GM19239 (cell line): ENCODE measurements around the gene IL1RAPL2.
A peak's percentile ranks its signal among the peaks of the same experiment; 100 is the strongest.
"Not testable (repeated sequence)": the region's sequence is repeated elsewhere in the genome, so short reads cannot be mapped to it uniquely, and the experiment has no call there.

Source experiments
- DNase-seq: peaks from one replicate; pipeline ENCODE4 v3.0.0; 2011; ENCODE audit warnings: low spot score; ENCODE audit not compliant: insufficient read length
- FAIRE-seq: peaks from 2 replicates; lab custom pipeline; 2011; peaks lifted over from hg19 to GRCh38; lab: Jason Lieb, UNC

Gene IL1RAPL2

DNA sequence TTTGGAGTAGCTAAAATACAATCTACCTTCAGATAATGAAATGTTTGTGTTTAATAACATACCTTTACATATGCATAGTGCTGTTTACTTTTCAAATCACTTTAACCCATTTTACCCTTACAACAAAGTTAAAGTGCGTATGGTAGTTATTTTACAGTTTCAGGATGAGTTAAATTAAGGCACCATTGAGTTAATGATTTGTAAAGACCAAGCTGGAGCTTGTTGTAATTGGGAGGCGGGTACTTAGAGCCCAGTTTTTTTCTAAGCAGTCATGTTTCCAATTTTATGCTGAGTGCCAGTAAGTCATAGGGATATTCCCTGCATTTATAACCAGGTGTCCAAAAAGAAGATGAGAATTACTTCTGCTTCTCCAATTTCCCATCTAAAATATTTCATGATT lies 1172.2 kb downstream of the IL1RAPL2 start:
- DNase-seq: no peak
- FAIRE-seq: peak; percentile 60

DNA sequence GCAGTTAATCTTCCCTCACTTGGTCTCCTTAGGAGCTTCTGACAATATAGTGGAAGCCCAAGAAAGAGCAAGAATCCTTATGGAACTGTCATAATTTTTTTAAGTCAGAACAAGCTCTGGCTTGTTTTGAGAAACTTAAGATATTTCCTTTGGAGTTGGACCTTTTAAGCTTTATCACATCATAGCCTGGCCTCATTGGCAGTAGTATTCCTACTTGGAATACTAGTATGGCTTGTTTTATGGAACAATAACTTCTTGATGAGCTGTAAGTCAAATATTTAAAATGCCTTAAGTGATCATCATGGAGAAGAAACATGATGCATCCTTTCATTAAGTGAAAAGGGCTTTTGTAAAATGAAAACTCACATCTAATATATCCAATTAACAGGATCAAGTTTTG lies 1178.3 kb downstream of the IL1RAPL2 start:
- DNase-seq: no peak
- no peak for FAIRE-seq

DNA sequence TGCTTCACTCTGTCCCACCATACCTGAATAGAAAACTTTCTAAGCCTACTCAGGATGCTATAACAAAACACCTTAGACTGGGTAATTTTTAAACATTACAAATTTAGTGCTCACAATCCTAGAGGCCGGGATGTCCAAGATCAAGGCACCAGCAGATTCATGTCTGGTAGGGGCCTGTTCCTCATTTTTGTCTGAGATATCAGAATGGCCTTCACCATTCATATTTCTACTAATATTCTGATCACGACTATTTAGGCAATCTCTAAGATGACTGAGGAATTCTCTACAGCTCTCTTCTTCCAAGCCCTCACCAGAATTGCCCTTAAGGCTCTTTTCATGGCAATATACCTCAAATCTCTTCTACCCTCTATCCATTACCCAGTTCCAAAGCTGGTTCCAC lies 1178.9 kb downstream of the IL1RAPL2 start:
- DNase-seq: no peak
- no peak for FAIRE-seq

DNA sequence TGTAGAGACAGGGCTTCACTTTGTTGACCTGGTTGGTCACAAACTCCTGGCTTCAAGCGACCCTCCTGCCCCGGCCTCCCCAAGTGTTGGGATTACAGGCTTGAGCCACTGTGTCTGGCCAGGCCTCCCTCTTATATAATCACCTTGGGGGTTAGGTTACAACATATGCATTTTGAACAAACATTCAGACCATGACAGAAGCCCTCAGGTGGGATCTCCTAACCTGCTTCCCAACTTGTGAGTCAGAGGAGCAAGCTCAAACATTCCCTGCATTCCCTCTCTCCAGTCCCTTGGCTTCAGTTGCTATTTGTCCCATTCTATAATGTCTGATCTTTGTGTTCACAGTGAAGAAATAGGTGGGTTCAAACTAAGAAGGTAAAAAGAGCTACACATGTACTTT lies 1179.9 kb downstream of the IL1RAPL2 start:
- DNase-seq: no peak
- no peak for FAIRE-seq

DNA sequence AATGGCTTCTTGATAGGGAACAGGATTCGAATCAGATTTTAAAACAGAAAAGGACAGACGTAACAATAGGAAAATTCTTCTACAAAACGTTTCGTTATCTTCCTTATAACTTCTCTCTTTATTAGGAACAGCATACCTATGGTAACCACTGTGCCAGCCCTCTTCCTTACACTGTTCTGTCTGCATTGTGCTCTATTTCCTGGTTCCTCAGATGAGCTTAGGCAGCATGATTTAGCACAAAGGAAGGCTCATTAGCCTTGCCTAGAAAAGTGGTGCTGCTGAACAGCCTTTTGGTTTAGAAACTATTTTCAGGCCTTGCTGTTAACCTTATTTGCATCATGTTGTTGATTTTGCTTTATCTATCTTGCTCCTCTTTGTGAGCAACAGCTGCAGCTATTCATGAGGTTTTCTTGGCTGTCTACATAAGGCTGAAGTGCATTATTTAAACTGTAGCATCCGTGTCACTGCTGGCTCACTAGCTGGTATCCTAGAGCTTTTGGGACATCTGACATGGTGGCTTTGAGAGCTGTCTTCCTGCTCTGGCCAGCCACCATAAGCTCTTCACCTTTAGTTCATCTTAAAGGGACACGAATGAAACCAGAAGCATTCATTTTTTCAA lies 1186.4 kb downstream of the IL1RAPL2 start:
- DNase-seq (no peak), FAIRE-seq (no peak)

DNA sequence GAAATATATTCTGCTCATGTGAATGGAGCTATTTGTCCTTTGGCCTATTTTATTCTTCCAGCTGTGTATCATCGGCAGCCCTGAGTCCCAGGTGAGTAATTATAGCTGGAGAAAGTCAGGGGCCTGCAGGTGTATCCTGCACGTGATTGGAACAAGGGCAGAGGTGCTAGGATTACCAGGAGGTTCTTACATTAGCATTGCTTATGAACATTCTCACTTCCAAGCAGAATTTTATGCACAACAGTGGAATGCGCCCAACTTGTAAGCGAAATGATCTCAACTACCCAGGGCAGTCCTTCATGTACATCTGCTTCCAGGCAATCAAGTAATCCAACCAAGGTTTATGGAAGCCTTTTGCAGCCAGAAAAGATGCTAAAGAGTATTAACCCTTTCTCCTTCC lies 1187.4 kb downstream of the IL1RAPL2 start:
- no peak for DNase-seq
- peak; percentile 28 for FAIRE-seq

DNA sequence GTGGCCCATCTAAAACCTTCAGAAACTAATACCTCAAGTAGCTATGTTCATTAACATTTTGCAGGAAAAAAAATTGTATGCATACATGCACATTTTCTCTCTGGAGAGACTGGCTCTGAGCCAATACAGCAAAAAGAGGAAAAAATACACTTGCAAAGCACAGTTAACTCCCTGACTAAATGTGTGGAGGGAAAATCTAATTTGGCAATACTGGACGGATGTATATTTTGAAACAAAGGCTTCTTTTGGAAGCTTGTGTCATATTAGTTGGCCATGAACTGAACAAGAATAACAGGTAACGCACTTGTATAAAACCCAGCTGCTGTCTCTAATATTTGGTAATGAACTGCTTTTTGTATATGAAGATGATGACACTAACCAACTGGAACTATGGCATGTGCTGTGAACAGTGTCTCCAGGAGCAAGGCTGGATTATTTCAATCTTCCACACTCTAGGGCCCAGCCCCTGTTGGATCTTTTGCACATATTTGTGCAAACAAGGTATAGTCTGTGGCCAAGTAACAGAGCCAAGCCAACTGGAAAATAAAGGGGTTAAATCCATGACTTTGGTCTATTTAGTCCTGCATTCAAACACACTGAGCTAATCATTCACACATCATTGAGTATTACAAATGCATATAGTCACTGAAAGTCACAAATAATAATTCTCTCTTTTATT lies 1188.4 kb downstream of the IL1RAPL2 start:
- FAIRE-seq (no peak), DNase-seq (no peak)

DNA sequence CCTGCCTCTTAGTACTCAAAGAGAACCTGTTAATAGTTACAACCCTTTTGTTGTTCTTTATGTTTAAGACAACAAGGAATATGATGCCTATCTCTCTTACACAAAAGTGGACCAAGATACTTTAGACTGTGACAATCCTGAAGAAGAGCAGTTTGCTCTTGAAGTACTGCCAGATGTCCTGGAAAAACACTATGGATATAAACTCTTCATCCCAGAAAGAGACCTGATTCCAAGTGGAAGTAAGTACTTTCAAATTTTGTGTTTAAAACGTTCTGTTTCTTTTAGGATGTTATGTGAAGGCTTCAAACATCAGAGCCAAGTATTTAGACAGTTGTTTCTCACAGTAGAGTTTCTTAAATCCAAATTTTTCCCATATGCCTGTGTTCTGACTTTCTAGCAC lies 1189.1 kb downstream of the IL1RAPL2 start:
- DNase-seq (no peak), FAIRE-seq (no peak)

DNA sequence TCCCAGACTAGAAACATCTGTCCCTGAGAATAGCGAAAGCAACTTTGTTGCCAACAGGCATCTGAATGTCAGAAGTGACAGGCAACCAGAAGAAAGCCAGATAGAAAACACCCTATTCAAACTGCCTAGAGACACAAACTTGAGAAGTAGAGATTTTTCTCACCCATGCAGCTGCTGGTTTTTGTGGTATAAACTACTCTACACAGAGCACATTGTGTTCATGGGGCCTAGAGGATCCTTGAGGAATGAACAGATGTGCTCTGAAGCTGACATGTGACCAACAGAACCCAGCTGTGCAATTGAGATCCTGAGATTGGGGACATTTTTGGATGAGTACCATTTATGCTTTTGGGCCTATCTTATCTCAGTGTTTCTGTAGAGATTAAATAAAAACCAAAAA lies 1192.8 kb downstream of the IL1RAPL2 start:
- DNase-seq (no peak), FAIRE-seq (no peak)

DNA sequence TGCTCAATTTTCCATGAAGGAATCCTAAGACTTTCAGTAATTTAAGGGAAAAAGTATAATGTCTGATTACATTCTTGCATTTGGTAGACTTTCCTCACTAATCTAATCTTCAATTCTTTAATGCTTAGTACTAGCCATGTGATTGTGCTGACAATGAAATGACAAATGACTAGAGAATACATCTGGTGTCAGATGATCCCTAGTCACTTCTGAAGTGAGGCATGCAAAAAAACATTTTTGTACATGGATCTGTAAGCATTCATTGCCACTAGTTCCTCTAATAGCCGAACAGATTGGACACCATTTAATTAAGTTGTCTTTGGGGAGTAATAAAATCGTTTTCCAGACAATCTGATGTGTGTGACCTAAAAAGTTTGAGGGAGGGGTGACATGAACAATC lies 1193.6 kb downstream of the IL1RAPL2 start:
- DNase-seq (no peak), FAIRE-seq (no peak)

DNA sequence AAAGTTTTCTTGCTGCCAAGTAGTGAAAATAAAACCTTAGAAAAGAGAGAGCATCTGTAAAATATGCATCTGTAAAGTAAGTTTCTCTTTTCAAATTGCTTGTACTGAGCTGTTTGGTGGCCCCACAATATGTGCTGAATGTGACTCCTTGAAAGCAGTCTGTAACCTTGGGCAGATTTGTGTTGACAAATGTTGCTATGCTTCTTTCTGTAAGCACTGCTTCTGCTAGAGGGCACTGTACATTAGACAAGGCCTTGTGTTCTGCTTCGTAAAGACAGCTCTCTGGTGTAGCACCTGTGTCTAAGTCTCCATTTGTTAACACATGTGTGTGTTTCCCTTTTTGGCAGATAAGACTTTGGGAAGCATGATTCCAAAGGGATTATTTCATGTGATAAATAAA lies 1199.7 kb downstream of the IL1RAPL2 start:
- FAIRE-seq: no peak
- no peak for DNase-seq

DNA sequence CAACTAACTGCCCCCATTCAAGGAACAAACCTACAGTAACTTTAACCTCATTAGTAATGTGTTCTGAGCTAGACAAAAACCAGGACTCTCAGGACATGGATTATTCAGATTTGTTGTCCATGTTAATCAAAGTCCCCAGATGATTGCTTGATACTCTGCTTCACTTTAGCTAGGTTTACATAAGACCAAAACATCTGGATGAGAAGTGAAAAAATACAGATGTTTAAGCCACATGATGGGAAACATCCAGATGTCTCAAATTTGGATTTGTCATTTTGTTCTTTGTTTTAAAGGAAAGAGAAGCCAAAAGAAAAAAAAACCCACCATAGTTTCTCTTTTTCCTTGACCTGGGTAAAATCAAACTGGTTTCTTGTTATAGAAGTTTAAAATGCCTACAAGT lies 1207.8 kb downstream of the IL1RAPL2 start:
- DNase-seq: no peak
- FAIRE-seq: no peak

DNA sequence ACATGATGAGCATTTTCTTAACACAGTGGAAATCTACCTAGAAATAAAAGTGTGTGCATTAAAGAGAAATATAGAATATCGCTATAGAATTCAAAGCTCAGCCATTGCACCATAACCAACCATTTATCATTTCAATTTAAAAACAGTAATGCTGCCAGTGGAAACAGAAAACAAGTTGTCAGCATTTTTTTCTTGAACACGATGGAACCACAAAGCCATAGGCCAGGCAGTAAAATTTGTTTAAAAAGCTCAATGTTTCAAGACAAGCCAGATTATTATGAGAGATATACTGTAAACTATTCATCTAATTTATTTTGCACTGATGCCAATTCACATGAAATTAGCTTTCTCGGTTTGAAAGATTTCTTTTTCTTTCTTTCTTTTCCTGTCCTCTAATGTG lies 1209.7 kb downstream of the IL1RAPL2 start:
- no peak for DNase-seq
- no peak for FAIRE-seq

DNA sequence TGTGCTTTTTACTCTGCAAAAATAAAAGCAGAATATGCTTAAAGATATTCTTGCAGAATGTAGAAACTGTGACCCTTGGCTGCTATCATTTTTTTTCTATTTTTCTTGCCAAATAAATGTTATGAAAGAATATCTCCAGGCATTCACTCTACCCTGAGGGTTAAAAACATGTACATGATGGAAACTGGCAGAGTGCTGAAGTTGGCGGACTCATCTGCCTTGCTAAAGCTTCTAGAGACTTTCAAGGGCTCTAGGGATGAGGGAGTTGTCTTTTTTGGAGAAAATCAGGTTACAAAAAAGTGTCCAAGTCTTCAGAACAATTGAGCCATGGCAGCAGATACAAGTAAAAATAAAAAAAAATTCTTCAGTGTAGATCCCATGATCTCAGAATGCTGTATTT lies 1215.8 kb downstream of the IL1RAPL2 start:
- FAIRE-seq (no peak), DNase-seq (no peak)

DNA sequence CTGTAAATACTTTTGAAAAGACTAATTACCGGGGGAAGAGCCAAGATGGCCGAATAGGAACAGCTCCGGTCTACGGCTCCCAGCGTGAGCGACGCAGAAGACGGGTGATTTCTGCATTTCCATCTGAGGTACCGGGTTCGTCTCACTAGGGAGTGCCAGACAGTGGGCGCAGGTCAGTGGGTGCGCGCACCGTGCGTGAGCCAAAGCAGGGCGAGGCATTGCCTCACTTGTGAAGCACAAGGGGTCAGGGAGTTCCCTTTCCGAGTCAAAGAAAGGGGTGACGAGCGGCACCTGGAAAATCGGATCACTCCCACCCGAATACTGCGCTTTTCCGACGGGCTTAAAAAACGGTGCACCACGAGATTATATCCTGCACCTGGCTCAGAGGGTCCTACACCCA lies 1230.9 kb downstream of the IL1RAPL2 start:
- not testable (repeated sequence) for DNase-seq, FAIRE-seq

DNA sequence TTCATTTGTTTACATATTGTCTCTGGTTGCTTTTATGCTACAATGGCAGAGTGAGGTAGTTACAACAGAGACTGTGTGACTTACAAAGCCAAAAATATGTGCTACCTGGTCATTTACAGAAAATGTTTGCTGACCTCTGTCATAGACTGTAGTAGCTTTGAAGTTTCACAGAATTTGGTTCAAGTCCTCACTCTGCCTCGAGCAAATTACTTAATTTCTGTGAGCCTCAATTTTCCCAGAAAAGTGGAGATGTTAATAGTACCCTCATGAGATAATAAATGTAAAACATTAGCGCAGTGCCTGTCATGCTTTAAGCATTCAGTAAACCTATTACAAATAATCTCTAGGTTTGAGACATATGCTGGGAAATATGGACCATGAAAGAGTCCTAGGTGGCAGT lies 1237.9 kb downstream of the IL1RAPL2 start:
- no peak for DNase-seq
- FAIRE-seq: no peak

DNA sequence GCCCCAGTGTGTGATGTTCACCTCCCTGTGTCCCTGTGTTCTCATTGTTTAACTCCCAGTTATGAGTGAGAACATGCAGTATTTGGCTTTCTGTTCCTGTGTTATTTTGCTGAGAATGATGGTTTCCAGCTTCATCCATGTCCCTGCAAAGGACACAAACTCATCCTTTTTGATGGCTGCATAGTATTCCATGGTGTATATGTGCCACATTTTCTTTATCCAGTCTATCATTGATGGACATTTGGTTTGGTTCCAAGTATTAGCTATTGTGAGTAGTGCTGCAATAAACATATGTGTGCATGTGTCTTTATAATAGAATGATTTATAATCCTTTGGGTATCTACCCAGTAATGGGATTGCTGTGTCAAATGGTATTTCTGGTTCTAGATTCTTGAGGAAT lies 1239.7 kb downstream of the IL1RAPL2 start:
- not testable (repeated sequence) for FAIRE-seq, DNase-seq

DNA sequence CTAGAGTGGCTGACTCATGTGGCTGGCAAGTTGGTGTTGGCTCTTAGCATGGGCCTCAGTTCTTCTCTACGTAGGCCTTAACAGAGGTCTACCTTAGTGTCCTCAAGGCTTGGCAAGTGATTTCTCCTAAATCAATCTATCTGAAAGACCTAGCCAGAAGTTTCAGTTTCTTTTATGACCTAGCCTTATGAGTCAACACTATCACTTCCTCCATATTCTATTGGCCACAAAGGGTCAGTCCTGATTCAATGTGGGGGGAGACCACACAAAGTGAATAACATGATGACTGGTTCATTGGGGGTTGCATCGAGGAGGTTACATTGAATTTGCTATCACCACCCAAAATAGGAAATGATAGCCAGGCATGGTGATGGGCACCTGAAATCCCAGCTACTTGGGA lies 1250.5 kb downstream of the IL1RAPL2 start:
- DNase-seq (no peak), FAIRE-seq (peak; percentile 40)
